ENCODE measurements around the gene TPPP. TPM values are rescaled to one million over a fixed set of nuclear protein-coding genes. Genes with fewer than 3 reads are reported as not detected.
A peak's percentile ranks its signal among the peaks of the same experiment; 100 is the strongest.

Gene TPPP
- total and polyA plus RNA-seq, 2 experiments from 2014 or later: 0.48 to 1.4 TPM

GRCh38 chr5:611731-612486 lies 81.2 kb downstream of the TPPP start, which contains the start of gene CEP72:
CEP72 (plus strand) TSS chr5:612340; CDS start chr5:612362, 22 bp downstream.
- peak within 1 kb of the TSS; percentile 74 for H2AFZ ChIP-seq
- peak; percentile 86 for ATAC-seq
- TF ChIP-seq EZH2phosphoT487 (IDR thresholded peaks at IDR 0.05; ENCODE audit: unreplicated experiment) (no peak), POLR2AphosphoS5 (IDR thresholded peaks at IDR 0.05; ENCODE audit: low read depth) (peak; percentile 79)
- peaks cover 6% of the 10 kb centered on the region; the same call in 1 of the 2 replicates for H3K4me1 ChIP-seq (ENCODE audit: insufficient read depth)
- no peaks in the 10 kb centered on the region for H3F3A ChIP-seq (replicated peaks; ENCODE audit: low read depth)
- H3K4me3 Mint-ChIP-seq: peak within 1 kb of the TSS; percentile 90
- peak within 1 kb of the TSS; percentile 71 for H3K27ac Mint-ChIP-seq
- peak; percentile 91 for DNase-seq (ENCODE audit: low spot score)
- no peaks in the 10 kb centered on the region for H3K36me3 ChIP-seq (ENCODE audit: insufficient read depth)
- no peaks in the 10 kb centered on the region for H3K27me3 ChIP-seq (ENCODE audit: insufficient read depth)
- H3K27ac ChIP-seq (ENCODE audit: low read depth): no peak within 1 kb of the TSS; the same call in 1 of the 2 replicates
- H3K4me1 Mint-ChIP-seq: peaks cover 26% of the 10 kb centered on the region
- peaks cover 22% of the 10 kb centered on the region for H4K20me1 ChIP-seq (replicated peaks; ENCODE audit: insufficient read depth)
- peaks cover 45% of the 10 kb centered on the region for H3K79me2 ChIP-seq (replicated peaks; ENCODE audit: insufficient read depth)
- 0 out of 3 replicates have a peak, but pooled peaks cover 3% of the 10 kb centered on the region for H3K9me3 Mint-ChIP-seq
- H3K27me3 Mint-ChIP-seq (ENCODE audit: insufficient read depth, low read depth, poor library complexity): peaks cover 9% of the 10 kb centered on the region
- H3K4me2 ChIP-seq: peak within 1 kb of the TSS; percentile 86
- no peaks in the 10 kb centered on the region for H3K9me2 ChIP-seq (ENCODE audit: insufficient read depth)
- peak within 1 kb of the TSS; percentile 74 for H3K4me3 ChIP-seq
- H3K36me3 Mint-ChIP-seq (ENCODE audit: low read depth): peaks cover 21% of the 10 kb centered on the region

DNA sequence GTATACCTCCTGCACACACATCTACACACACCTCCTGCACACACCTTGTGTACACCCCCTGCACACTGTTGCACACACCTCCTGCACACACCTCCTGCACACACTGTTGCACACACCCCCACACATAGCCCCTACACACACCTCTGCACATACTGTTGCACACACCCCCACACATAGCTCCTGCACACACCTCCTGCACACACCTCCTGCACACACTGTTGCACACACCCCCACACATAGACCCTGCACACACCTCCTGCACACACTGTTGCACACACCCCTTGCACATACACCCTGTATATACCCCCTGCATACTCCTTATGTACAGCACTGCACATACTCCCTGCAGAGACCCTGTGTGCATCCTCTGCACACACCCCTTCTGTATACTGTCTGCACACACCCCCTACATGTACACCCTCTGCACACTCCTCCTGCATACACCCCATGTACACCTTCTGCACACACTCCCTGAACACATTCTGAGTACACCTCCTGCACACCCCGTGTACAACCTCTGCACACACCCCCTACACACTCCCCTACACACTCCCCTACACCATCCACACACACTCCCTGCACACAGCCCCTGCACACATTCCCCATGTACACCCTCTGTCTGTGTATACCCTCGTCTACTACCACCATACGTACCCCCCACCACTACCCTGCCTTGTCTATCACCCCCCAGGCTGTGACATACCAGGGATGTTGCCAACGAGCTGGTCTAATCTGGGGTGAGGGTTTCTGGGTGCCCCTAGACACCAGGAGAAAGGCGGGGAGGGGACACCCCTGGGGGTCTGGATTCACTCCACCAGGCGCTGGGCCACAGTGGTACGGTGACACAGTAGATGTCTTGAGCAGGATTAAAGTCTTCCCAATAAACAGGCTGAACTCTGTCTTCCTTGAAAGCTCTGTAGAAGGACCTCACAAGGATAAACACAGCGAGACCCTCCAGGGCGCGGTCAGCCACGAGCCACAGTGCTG lies 82.1 kb downstream of the TPPP start:
- Histone ChIP-seq H3K27ac (ENCODE audit: low read depth) (no peak overlapping the region), H3K4me2 (peak overlapping the region; percentile 74), H3K4me1 (ENCODE audit: insufficient read depth) (peaks cover 6% of the 10 kb centered on the region; the same call in 1 of the 2 replicates), H2AFZ (peak overlapping the region; percentile 74; the same call in 1 of the 2 replicates), H3F3A (replicated peaks; ENCODE audit: low read depth) (no peaks in the 10 kb centered on the region), H3K4me3 (peak overlapping the region; percentile 74), H3K79me2 (replicated peaks; ENCODE audit: insufficient read depth) (peaks cover 36% of the 10 kb centered on the region), H3K27me3 (ENCODE audit: insufficient read depth) (no peaks in the 10 kb centered on the region), H3K36me3 (ENCODE audit: insufficient read depth) (no peaks in the 10 kb centered on the region), H4K20me1 (replicated peaks; ENCODE audit: insufficient read depth) (peaks cover 22% of the 10 kb centered on the region), H3K9me2 (ENCODE audit: insufficient read depth) (no peaks in the 10 kb centered on the region)
- DNase-seq (ENCODE audit: low spot score) (no peak), ATAC-seq (no peak)
- Mint-ChIP-seq H3K4me1 (peaks cover 26% of the 10 kb centered on the region), H3K36me3 (ENCODE audit: low read depth) (peaks cover 15% of the 10 kb centered on the region), H3K27me3 (ENCODE audit: insufficient read depth, low read depth, poor library complexity) (peaks cover 9% of the 10 kb centered on the region), H3K9me3 (0 out of 3 replicates have a peak, but pooled peaks cover 3% of the 10 kb centered on the region), H3K27ac (no peak overlapping the region), H3K4me3 (peak overlapping the region; percentile 74)
- TF ChIP-seq POLR2AphosphoS5 (IDR thresholded peaks at IDR 0.05; ENCODE audit: low read depth) (no peak), CREB1 (CRISPR knock-in tag; IDR thresholded peaks at IDR 0.05; ENCODE audit: low read depth) (no peak), EZH2 (IDR thresholded peaks at IDR 0.05; ENCODE audit: low read depth, unreplicated experiment) (no peak), ETS1 (IDR thresholded peaks at IDR 0.05) (no peak), EZH2phosphoT487 (IDR thresholded peaks at IDR 0.05; ENCODE audit: unreplicated experiment) (no peak), JUNB (IDR thresholded peaks at IDR 0.05; ENCODE audit: unreplicated experiment) (no peak)
- TF ChIP-seq, protein P1, sequence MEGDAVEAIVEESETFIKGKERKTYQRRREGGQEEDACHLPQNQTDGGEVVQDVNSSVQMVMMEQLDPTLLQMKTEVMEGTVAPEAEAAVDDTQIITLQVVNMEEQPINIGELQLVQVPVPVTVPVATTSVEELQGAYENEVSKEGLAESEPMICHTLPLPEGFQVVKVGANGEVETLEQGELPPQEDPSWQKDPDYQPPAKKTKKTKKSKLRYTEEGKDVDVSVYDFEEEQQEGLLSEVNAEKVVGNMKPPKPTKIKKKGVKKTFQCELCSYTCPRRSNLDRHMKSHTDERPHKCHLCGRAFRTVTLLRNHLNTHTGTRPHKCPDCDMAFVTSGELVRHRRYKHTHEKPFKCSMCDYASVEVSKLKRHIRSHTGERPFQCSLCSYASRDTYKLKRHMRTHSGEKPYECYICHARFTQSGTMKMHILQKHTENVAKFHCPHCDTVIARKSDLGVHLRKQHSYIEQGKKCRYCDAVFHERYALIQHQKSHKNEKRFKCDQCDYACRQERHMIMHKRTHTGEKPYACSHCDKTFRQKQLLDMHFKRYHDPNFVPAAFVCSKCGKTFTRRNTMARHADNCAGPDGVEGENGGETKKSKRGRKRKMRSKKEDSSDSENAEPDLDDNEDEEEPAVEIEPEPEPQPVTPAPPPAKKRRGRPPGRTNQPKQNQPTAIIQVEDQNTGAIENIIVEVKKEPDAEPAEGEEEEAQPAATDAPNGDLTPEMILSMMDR (conservative IDR thresholded peaks at IDR 0.05; ENCODE audit: low read depth in 2 of 2): no peak
- TF ChIP-seq, protein P2, sequence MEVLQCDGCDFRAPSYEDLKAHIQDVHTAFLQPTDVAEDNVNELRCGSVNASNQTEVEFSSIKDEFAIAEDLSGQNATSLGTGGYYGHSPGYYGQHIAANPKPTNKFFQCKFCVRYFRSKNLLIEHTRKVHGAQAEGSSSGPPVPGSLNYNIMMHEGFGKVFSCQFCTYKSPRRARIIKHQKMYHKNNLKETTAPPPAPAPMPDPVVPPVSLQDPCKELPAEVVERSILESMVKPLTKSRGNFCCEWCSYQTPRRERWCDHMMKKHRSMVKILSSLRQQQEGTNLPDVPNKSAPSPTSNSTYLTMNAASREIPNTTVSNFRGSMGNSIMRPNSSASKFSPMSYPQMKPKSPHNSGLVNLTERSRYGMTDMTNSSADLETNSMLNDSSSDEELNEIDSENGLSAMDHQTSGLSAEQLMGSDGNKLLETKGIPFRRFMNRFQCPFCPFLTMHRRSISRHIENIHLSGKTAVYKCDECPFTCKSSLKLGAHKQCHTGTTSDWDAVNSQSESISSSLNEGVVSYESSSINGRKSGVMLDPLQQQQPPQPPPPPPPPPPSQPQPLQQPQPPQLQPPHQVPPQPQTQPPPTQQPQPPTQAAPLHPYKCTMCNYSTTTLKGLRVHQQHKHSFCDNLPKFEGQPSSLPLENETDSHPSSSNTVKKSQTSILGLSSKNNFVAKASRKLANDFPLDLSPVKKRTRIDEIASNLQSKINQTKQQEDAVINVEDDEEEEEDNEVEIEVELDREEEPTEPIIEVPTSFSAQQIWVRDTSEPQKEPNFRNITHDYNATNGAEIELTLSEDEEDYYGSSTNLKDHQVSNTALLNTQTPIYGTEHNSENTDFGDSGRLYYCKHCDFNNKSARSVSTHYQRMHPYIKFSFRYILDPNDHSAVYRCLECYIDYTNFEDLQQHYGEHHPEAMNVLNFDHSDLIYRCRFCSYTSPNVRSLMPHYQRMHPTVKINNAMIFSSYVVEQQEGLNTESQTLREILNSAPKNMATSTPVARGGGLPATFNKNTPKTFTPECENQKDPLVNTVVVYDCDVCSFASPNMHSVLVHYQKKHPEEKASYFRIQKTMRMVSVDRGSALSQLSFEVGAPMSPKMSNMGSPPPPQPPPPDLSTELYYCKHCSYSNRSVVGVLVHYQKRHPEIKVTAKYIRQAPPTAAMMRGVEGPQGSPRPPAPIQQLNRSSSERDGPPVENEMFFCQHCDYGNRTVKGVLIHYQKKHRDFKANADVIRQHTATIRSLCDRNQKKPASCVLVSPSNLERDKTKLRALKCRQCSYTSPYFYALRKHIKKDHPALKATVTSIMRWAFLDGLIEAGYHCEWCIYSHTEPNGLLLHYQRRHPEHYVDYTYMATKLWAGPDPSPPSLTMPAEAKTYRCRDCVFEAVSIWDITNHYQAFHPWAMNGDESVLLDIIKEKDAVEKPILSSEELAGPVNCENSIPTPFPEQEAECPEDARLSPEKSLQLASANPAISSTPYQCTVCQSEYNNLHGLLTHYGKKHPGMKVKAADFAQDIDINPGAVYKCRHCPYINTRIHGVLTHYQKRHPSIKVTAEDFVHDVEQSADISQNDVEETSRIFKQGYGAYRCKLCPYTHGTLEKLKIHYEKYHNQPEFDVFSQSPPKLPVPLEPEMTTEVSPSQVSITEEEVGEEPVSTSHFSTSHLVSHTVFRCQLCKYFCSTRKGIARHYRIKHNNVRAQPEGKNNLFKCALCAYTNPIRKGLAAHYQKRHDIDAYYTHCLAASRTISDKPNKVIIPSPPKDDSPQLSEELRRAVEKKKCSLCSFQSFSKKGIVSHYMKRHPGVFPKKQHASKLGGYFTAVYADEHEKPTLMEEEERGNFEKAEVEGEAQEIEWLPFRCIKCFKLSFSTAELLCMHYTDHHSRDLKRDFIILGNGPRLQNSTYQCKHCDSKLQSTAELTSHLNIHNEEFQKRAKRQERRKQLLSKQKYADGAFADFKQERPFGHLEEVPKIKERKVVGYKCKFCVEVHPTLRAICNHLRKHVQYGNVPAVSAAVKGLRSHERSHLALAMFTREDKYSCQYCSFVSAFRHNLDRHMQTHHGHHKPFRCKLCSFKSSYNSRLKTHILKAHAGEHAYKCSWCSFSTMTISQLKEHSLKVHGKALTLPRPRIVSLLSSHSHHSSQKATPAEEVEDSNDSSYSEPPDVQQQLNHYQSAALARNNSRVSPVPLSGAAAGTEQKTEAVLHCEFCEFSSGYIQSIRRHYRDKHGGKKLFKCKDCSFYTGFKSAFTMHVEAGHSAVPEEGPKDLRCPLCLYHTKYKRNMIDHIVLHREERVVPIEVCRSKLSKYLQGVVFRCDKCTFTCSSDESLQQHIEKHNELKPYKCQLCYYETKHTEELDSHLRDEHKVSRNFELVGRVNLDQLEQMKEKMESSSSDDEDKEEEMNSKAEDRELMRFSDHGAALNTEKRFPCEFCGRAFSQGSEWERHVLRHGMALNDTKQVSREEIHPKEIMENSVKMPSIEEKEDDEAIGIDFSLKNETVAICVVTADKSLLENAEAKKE (CRISPR knock-in tag; IDR thresholded peaks at IDR 0.05): no peak

Data from GM23338 (cell line).